GM12878 (cell line): Measurements from ENCODE around the gene EHHADH. TPM values are rescaled to one million over a fixed set of nuclear protein-coding genes. Genes with fewer than 3 reads are reported as not detected.

ENCODE experiments used
- microRNA-seq: library from miRNA; unstranded; fragments of <30 nt; microRNA quantifications from one replicate; pipeline ENCODE4, GENCODE V29; 2018
- polyA plus RNA-seq, 11 experiments: library from polyadenylated mRNA; depleted of rRNA in 4 of 11; unstranded in 6 of 11; stranded (reverse) in 5 of 11; fragments of >200 nt; fragmentation: Nextera tagmentation in 4 of 11; fragmentation: Illumina TruSeq in 1 of 11; extraction: Ambion mirVana in 4 of 11; extraction: Trizol in 1 of 11; gene quantifications; 1 replicate in 1 of 11; 2 replicates in 10 of 11; pipeline versions ENCODE4 v1.2.1 to v1.2.3, GENCODE V29; 2011 to 2016; ENCODE audit warnings: inconsistent platforms in 2 of 11, missing spikeins in 2 of 11, low read depth in 1 of 11
- small RNA-seq: library from RNA; depleted of rRNA; stranded (forward); fragments of <200 nt; gene quantifications from one replicate; pipeline ENCODE3, GENCODE V24; 2014
- total RNA-seq, 4 experiments: library from RNA; depleted of rRNA in 3 of 4; stranded (reverse); fragments of >200 nt in 3 of 4; fragmentation: Illumina TruSeq in 1 of 4; extraction: Trizol in 1 of 4; gene quantifications; 2 replicates each; pipeline versions ENCODE4 v1.2.1 to v1.2.3, GENCODE V29; 2013 to 2021

EHHADH gene
- total and polyA plus RNA-seq, 10 of the 15 experiments (the other 5 are each of a cell fraction or from before 2014, with no cell fraction given) = 0.96 to 8.4 (median 5.3) TPM

Small RNA genes lying within 50 kb of the gene (microRNA-seq; reads per million reads assigned to microRNA genes)
- gene MIR5588 = not detected

Small RNA genes lying within 50 kb of the gene (small RNA-seq; reads per million reads assigned to genes)
- not detected for gene MIR5588

Other genes with a start within 250 kb of the EHHADH start
- not detected in 2 replicates for gene C3orf70, start 101.0 kb downstream of the EHHADH start, total RNA-seq (2014; rRNA removed)
- 0.04 TPM in 1 of 2 replicates, not detected in the other for gene C3orf70, start 101.0 kb downstream of the EHHADH start, total RNA-seq (2014; rRNA removed; fragmentation: Illumina TruSeq; extraction: Trizol)
- 0.05 TPM in 1 of 2 replicates, not detected in the other for gene C3orf70, start 101.0 kb downstream of the EHHADH start, total RNA-seq (2021)
- gene C3orf70, start 101.0 kb downstream of the EHHADH start, polyA plus RNA-seq (2011; rRNA removed) = not detected in 2 replicates
- 0.03 TPM in 1 of 2 replicates, not detected in the other for gene C3orf70, start 101.0 kb downstream of the EHHADH start, polyA plus RNA-seq (2014; fragmentation: Illumina TruSeq; extraction: Trizol)
- gene C3orf70, start 101.0 kb downstream of the EHHADH start, polyA plus RNA-seq (2014; fragmentation: Nextera tagmentation; extraction: Ambion mirVana) = not detected
- gene C3orf70, start 101.0 kb downstream of the EHHADH start, polyA plus RNA-seq (2014; rRNA removed) = 0.03 TPM in 1 of 2 replicates, not detected in the other
- gene C3orf70, start 101.0 kb downstream of the EHHADH start, polyA plus RNA-seq (2016; fragmentation: Nextera tagmentation; extraction: Ambion mirVana) = not detected
- gene MAP3K13, start 109.1 kb upstream of the EHHADH start, total RNA-seq (2014; rRNA removed) = 14.9 and 15.8 TPM in 2 replicates
- gene MAP3K13, start 109.1 kb upstream of the EHHADH start, total RNA-seq (2014; rRNA removed; fragmentation: Illumina TruSeq; extraction: Trizol) = 17.7 and 18.3 TPM in 2 replicates
- 10.5 and 17.8 TPM in 2 replicates for gene MAP3K13, start 109.1 kb upstream of the EHHADH start, total RNA-seq (2021)
- gene MAP3K13, start 109.1 kb upstream of the EHHADH start, polyA plus RNA-seq (2011; rRNA removed) = 27.0 and 33.2 TPM in 2 replicates
- 26.7 and 30.1 TPM in 2 replicates for gene MAP3K13, start 109.1 kb upstream of the EHHADH start, polyA plus RNA-seq (2014; fragmentation: Illumina TruSeq; extraction: Trizol)
- gene MAP3K13, start 109.1 kb upstream of the EHHADH start, polyA plus RNA-seq (2014; fragmentation: Nextera tagmentation; extraction: Ambion mirVana) = 10 to 100 TPM; 46.6 to 70.8 TPM
- 11.6 and 13.9 TPM in 2 replicates for gene MAP3K13, start 109.1 kb upstream of the EHHADH start, polyA plus RNA-seq (2014; rRNA removed)
- gene MAP3K13, start 109.1 kb upstream of the EHHADH start, polyA plus RNA-seq (2016; fragmentation: Nextera tagmentation; extraction: Ambion mirVana) = 10 to 100 TPM; 51.3 to 57.3 TPM
- gene TMEM41A, start 245.0 kb upstream of the EHHADH start, total RNA-seq (2014; rRNA removed) = 23.0 and 23.3 TPM in 2 replicates
- gene TMEM41A, start 245.0 kb upstream of the EHHADH start, total RNA-seq (2014; rRNA removed; fragmentation: Illumina TruSeq; extraction: Trizol) = 15.6 and 15.8 TPM in 2 replicates
- 19.9 and 21.9 TPM in 2 replicates for gene TMEM41A, start 245.0 kb upstream of the EHHADH start, total RNA-seq (2021)
- 29.2 and 32.3 TPM in 2 replicates for gene TMEM41A, start 245.0 kb upstream of the EHHADH start, polyA plus RNA-seq (2011; rRNA removed)
- gene TMEM41A, start 245.0 kb upstream of the EHHADH start, polyA plus RNA-seq (2014; fragmentation: Illumina TruSeq; extraction: Trizol) = 21.6 and 24.6 TPM in 2 replicates
- 10 to 100 TPM; 13.9 to 16.9 TPM for gene TMEM41A, start 245.0 kb upstream of the EHHADH start, polyA plus RNA-seq (2014; fragmentation: Nextera tagmentation; extraction: Ambion mirVana)
- 18.1 and 18.5 TPM in 2 replicates for gene TMEM41A, start 245.0 kb upstream of the EHHADH start, polyA plus RNA-seq (2014; rRNA removed)
- 10 to 100 TPM; 28.6 to 33.2 TPM for gene TMEM41A, start 245.0 kb upstream of the EHHADH start, polyA plus RNA-seq (2016; fragmentation: Nextera tagmentation; extraction: Ambion mirVana)